ENCODE measurements around the gene ACSL1. TPM values are rescaled to one million over a fixed set of nuclear protein-coding genes. Genes with fewer than 3 reads are reported as not detected.
"Not testable (repeated sequence)": the region's sequence is repeated elsewhere in the genome, so short reads cannot be mapped to it uniquely, and the experiment has no call there.

The ACSL1 gene
- total RNA-seq, 1 donor from 2014 or later, result 31.7 TPM

- no peak overlapping the region for H3K27ac Mint-ChIP-seq (ENCODE audit: unreplicated experiment)
- no peaks in the 10 kb centered on the region for H3K9me3 Mint-ChIP-seq (ENCODE audit: unreplicated experiment)
- no peak overlapping the region for H3K4me3 Mint-ChIP-seq (ENCODE audit: unreplicated experiment)
- TF ChIP-seq, protein P1, sequence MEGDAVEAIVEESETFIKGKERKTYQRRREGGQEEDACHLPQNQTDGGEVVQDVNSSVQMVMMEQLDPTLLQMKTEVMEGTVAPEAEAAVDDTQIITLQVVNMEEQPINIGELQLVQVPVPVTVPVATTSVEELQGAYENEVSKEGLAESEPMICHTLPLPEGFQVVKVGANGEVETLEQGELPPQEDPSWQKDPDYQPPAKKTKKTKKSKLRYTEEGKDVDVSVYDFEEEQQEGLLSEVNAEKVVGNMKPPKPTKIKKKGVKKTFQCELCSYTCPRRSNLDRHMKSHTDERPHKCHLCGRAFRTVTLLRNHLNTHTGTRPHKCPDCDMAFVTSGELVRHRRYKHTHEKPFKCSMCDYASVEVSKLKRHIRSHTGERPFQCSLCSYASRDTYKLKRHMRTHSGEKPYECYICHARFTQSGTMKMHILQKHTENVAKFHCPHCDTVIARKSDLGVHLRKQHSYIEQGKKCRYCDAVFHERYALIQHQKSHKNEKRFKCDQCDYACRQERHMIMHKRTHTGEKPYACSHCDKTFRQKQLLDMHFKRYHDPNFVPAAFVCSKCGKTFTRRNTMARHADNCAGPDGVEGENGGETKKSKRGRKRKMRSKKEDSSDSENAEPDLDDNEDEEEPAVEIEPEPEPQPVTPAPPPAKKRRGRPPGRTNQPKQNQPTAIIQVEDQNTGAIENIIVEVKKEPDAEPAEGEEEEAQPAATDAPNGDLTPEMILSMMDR (IDR thresholded peaks at IDR 0.05; ENCODE audit: partially characterized antibody, unreplicated experiment), result no peak
- H3K27me3 Mint-ChIP-seq (ENCODE audit: unreplicated experiment), result peaks cover 4% of the 10 kb centered on the region
- no peaks in the 10 kb centered on the region for H3K4me1 Mint-ChIP-seq (ENCODE audit: low read depth, unreplicated experiment)
- no peak for DNase-seq
- H3K36me3 Mint-ChIP-seq (ENCODE audit: unreplicated experiment), result no peaks in the 10 kb centered on the region
These were observed 19.0 kb upstream of the ACSL1 start for GRCh38 chr4:184844742-184845141.

DNA sequence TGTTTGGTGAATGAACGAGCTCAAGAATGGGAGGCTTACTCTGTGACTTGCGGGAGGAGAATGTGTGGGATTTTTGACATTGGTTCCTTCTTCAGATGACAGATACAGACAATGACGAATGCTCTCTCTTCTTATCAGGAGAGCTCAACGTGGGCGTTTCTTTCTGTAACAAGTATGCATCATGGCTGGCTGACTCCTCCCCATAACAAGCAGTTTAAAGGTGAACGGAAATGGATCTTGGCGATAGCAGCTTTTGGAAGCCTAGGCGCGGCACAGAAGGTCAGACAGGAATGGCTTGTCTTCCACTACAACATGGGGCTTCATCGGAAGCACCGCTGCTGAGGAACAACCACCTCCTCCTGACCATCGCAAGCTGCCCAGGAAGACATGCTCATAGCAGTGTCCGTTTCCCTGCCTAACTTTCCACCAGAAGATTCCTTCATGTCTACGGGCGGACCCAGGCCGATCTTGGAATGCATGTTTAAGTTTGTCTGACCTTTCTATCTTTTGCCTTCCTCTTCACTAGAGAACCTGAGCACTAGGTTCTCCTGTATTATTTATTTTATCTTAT is 18.3 kb upstream of the ACSL1 start:
- H3K27ac Mint-ChIP-seq (ENCODE audit: unreplicated experiment), result no peak overlapping the region
- TF ChIP-seq, protein P1 (IDR thresholded peaks at IDR 0.05; ENCODE audit: partially characterized antibody, unreplicated experiment), result no peak
- no peaks in the 10 kb centered on the region for H3K36me3 Mint-ChIP-seq (ENCODE audit: unreplicated experiment)
- no peak overlapping the region for H3K4me3 Mint-ChIP-seq (ENCODE audit: unreplicated experiment)
- no peak for DNase-seq
- H3K27me3 Mint-ChIP-seq (ENCODE audit: unreplicated experiment), result peaks cover 4% of the 10 kb centered on the region
- no peaks in the 10 kb centered on the region for H3K4me1 Mint-ChIP-seq (ENCODE audit: low read depth, unreplicated experiment)
- H3K9me3 Mint-ChIP-seq (ENCODE audit: unreplicated experiment), result no peaks in the 10 kb centered on the region

DNA sequence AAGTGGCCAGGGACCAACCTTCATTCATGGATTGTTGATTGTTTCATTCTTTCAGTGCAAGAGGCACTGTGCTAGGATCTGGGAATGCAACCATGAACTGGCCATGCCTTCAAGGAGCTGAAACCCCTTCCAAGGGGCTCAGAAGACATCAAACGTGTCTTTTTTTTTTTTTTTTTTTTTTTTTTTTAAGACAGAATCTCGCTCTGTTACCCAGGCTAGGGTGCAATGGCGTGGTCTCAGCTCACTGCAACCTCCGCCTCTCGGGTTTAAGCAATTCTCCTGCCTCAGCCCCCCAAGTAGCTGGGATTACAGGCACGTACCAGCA is 13.3 kb upstream of the ACSL1 start:
- not testable (repeated sequence) for H3K4me3 Mint-ChIP-seq (ENCODE audit: unreplicated experiment); H3K4me1 Mint-ChIP-seq (ENCODE audit: low read depth, unreplicated experiment); H3K27ac Mint-ChIP-seq (ENCODE audit: unreplicated experiment); H3K27me3 Mint-ChIP-seq (ENCODE audit: unreplicated experiment); DNase-seq; H3K36me3 Mint-ChIP-seq (ENCODE audit: unreplicated experiment); H3K9me3 Mint-ChIP-seq (ENCODE audit: unreplicated experiment)

GRCh38 chr4:184838249-184839074 is 12.7 kb upstream of the ACSL1 start:
- no peak for DNase-seq
- TF ChIP-seq, protein P1 (IDR thresholded peaks at IDR 0.05; ENCODE audit: partially characterized antibody, unreplicated experiment), result no peak
- Mint-ChIP-seq H3K4me3 (ENCODE audit: unreplicated experiment) (no peak overlapping the region), H3K27ac (ENCODE audit: unreplicated experiment) (no peak overlapping the region), H3K9me3 (ENCODE audit: unreplicated experiment) (peaks cover 2% of the 10 kb centered on the region), H3K36me3 (ENCODE audit: unreplicated experiment) (peaks cover 4% of the 10 kb centered on the region), H3K4me1 (ENCODE audit: low read depth, unreplicated experiment) (no peaks in the 10 kb centered on the region), H3K27me3 (ENCODE audit: unreplicated experiment) (peaks cover 3% of the 10 kb centered on the region)

DNA sequence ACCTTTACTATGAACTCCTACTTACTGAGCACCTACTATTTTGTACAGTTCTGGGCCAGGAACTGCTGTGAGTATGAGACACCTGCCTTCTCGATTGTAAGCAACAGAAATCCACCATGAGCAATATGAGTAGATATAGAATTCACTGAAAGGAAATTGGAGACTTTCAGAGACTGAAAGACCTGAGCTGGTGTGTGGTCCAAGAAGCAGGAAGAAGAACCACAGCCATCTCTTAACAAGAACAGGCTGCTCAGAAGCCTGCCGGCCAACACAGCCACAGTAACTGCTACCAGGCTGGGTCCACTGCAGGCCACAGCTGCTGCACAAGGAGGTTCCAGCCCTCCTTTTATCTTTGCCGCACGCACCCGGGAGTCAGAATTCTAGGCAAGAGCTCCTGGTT is 10.8 kb upstream of the ACSL1 start:
- DNase-seq, result no peak
- Mint-ChIP-seq H3K9me3 (ENCODE audit: unreplicated experiment) (peaks cover 2% of the 10 kb centered on the region), H3K27ac (ENCODE audit: unreplicated experiment) (no peak overlapping the region), H3K27me3 (ENCODE audit: unreplicated experiment) (peaks cover 2% of the 10 kb centered on the region), H3K4me3 (ENCODE audit: unreplicated experiment) (no peak overlapping the region), H3K4me1 (ENCODE audit: low read depth, unreplicated experiment) (no peaks in the 10 kb centered on the region), H3K36me3 (ENCODE audit: unreplicated experiment) (peaks cover 4% of the 10 kb centered on the region)
- TF ChIP-seq, protein P1 (IDR thresholded peaks at IDR 0.05; ENCODE audit: partially characterized antibody, unreplicated experiment), result no peak
